GM21360 (cell line): ENCODE results near the gene SLC4A9.

ENCODE experiments used
- ATAC-seq: cut with Tn5 transposase; IDR thresholded peaks from one replicate; pipeline ENCODE4 v1.9.1; 2021; ENCODE audit warnings: mild to moderate bottlenecking, moderate library complexity; ENCODE audit not compliant: unreplicated experiment

SLC4A9 gene, protein sequence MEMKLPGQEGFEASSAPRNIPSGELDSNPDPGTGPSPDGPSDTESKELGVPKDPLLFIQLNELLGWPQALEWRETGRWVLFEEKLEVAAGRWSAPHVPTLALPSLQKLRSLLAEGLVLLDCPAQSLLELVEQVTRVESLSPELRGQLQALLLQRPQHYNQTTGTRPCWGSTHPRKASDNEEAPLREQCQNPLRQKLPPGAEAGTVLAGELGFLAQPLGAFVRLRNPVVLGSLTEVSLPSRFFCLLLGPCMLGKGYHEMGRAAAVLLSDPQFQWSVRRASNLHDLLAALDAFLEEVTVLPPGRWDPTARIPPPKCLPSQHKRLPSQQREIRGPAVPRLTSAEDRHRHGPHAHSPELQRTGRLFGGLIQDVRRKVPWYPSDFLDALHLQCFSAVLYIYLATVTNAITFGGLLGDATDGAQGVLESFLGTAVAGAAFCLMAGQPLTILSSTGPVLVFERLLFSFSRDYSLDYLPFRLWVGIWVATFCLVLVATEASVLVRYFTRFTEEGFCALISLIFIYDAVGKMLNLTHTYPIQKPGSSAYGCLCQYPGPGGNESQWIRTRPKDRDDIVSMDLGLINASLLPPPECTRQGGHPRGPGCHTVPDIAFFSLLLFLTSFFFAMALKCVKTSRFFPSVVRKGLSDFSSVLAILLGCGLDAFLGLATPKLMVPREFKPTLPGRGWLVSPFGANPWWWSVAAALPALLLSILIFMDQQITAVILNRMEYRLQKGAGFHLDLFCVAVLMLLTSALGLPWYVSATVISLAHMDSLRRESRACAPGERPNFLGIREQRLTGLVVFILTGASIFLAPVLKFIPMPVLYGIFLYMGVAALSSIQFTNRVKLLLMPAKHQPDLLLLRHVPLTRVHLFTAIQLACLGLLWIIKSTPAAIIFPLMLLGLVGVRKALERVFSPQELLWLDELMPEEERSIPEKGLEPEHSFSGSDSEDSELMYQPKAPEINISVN

DNA sequence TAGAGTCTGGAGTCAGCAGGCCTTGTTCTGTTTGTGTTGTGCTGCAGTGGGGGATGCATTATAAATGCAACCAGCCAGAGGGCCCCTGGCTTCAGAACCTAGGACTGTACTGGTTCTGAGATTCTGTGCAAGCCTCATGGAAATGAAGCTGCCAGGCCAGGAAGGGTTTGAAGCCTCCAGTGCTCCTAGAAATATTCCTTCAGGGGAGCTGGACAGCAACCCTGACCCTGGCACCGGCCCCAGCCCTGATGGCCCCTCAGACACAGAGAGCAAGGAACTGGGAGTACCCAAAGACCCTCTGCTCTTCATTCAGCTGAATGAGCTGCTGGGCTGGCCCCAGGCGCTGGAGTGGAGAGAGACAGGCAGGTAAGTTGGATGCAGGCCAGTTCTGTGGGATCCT, at the start of gene SLC4A9:
SLC4A9 (plus strand) TSS at position 94 of the 400 bp plus-strand sequence; CDS start at position 137, 43 bp downstream.
- ATAC-seq: no peak

DNA sequence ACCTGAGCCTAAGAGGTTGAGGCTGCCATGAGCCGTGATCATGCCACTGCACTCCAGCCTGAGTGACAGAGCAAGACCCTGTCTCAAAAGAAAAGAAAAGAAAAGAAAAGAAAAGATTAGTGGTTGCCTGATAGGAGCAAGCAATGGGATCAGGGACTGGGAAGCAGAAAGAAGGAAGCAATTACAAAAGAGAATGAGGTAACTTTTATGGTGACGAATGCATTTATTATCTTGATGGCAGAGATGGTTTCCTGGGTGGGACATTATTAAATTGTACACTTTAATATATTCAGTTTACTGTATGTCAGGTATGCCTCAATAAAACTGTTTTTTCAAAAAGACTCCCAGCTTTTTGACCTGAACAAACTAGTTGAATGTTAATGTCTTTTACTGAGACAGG, 49.6 kb upstream of the SLC4A9 start:
- no peak for ATAC-seq

- no peak for ATAC-seq
Measured at GRCh38 chr5:140311011-140311467, 49.0 kb upstream of the SLC4A9 start.

GRCh38 chr5:140312067-140312790, 47.8 kb upstream of the SLC4A9 start:
- ATAC-seq: no peak

DNA sequence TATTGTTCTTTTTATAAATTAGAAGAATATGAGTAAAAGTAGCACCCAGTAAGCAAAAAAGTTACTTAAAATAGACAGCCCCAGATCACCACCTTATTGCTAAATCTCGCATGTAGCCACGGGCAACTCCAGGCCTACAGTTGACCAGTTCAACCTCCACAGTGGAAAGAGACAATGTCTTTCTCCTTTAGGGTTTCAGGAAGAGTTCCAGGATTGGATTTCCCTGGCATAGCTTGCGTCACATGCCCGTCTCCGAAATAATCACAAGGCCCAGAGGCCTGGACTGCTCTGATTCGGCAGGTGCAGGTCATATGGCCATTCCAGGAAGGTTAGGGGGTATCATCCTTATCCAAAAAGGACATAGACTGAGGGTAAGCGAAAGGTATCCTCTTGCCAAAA, 47.2 kb upstream of the SLC4A9 start:
- ATAC-seq: no peak

DNA sequence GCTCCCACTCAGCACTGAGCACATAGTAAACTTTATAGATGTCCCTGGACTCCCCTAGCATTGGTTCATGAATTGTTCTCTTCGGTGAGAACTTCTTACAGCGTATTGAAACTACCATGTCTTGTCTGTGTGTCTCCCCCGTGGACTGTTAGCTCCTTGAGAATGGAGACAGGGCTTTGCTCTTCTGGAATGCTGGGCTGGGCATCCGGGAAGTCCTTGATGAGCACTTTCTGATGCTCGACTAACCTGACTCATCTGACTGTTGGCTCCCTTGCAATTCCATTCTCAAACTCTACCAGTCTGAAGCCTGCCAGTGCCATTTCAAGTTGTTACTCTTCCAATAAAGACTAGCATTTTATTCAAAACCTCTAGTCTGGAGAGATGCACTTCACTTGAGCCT, 42.1 kb upstream of the SLC4A9 start:
- no peak for ATAC-seq

GRCh38 chr5:140318792-140319191, 41.2 kb upstream of the SLC4A9 start:
- no peak for ATAC-seq

GRCh38 chr5:140319833-140320232, 40.2 kb upstream of the SLC4A9 start:
- ATAC-seq: no peak

- ATAC-seq: no peak
Measured at GRCh38 chr5:140321796-140322195, 38.2 kb upstream of the SLC4A9 start.

DNA sequence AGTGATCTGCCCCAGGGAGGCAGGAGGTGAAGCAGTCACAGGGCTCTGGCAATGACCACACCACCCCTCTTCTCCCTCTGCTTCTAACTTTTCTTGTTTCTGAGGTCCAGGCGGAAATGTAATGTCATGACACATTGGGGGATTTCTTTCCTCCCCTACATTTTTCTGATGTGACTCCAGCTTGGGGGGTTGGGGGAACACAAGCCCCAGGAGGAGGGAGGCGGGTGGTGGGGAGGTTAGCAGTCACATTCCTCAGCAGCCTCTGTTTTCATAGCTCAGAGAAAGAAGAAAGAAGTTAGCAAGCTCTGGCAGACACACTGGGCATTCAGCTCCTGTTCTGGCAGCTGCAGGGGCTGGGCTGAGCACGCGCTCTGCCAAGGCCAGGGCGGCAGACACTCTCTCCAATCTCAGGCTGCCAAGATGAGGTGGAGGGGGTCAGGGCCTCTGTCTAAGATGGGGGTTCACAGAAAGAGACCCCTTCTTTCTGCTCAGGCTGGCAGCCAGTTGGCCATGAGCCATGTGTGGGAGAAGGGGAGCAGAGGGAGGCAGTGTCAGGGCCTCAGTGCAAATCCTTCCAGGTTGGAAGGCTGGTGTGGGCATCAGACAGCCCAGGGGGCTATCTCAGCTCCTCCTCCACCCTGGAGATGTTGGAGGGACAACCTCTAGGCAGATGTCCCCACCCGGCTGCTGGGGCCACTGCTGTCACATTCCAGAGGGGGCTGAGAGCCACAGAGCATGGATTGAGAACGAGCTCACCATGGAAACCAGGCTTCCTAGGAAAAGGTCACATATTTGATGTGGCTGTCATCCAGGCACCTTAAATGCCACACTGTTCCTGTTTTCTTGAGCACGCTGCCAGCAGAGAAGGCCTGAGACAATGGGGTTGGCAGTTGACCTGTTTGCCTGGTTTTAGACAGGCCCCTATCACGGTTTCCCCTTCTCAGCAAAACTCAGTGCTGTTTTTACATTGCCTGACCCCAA, 37.0 kb upstream of the SLC4A9 start:
- ATAC-seq: no peak

DNA sequence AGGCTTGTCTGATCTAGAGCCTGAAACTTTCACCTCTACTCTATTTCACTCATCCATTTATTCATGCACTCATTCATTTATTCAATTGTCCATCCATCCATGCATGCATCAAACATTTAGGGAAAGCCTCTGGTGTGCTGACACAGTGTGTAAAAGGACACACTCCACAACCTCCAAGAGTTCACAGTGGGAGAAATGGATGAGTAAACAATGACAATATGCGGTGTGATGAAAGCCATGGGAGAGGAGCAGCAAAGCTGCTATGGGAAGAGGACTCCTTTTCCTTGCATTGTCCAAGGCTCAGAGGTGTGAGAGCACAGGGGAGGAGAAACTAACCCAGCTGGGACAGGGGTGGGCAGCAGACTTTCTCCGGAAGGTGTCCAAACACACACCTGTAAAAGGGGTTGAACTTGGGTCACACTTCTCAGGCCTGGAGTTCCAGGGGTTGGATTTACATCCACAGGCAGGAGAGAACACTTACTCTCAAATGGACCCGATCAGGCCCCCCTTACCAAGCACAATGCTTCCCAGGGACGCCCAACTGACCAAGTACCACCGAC, 35.9 kb upstream of the SLC4A9 start:
- ATAC-seq: no peak

DNA sequence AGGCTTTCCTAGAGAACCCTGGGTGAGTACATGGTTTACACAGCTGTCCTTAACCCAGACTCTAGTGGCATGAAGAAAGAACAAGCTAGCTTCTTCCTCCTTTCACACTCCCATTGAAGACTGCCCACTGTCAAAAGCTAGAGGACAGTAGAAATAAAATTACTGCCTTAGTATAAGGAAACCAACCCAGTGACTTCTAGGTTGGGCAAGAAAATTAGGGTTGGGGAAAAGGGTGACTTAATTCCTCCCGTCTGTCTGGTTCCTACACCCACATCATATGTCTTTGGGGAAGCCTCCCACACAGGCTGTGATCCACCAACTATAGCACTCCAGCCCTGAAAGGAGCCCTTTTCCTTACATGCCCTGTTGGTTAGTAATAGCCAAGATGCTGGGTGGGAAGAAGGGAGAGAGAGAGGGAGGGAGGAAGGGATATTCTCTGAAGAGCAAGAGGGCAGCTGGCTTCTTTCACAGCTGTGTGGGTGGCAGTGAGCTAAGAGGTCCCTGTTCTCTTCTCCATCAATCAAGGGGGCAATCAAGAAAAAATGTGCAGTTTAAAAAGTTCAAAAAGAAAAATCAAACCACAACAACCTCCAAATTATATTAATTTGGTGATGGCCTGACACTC, 35.3 kb upstream of the SLC4A9 start:
- no peak for ATAC-seq

DNA sequence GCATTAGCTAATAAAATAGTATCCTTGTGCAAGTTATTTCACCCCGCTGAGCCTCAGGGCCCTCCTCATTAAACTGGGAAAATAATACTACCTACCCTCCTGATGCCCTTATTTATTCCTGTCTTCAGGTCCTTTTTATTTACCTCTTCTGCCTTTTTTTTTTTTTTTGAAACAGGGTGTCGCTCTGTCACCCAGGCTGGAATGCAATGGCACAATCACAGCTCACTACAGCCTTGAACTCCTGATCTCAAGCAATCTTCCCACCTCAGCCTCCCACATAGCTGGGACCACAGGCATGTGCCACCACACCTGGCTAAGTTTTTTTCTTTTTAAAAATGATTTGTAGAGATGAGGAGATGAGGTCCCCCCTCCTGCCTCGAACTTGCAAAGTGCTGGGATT, 34.5 kb upstream of the SLC4A9 start:
- no peak for ATAC-seq

DNA sequence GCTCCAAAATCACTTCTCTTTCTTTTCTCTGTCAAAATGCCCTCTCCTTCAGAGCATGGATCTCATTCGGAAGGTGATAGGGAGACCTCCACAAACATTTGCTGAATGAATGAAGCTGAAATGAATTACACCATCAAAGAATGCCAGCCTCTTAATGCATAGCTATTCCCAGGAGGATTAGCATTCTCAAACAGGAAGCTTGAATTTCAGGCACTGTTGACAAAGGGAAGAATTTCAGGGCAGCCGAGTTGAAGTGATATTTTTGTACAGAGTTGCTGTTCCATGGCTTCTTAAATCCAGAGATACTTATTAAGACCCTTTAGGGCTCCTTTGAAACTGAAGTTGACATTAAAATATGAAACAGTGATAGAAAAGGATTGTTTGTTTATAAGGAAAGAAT, 32.4 kb upstream of the SLC4A9 start:
- ATAC-seq: no peak

- ATAC-seq: no peak
Measured at GRCh38 chr5:140328036-140328764, 31.8 kb upstream of the SLC4A9 start.

DNA sequence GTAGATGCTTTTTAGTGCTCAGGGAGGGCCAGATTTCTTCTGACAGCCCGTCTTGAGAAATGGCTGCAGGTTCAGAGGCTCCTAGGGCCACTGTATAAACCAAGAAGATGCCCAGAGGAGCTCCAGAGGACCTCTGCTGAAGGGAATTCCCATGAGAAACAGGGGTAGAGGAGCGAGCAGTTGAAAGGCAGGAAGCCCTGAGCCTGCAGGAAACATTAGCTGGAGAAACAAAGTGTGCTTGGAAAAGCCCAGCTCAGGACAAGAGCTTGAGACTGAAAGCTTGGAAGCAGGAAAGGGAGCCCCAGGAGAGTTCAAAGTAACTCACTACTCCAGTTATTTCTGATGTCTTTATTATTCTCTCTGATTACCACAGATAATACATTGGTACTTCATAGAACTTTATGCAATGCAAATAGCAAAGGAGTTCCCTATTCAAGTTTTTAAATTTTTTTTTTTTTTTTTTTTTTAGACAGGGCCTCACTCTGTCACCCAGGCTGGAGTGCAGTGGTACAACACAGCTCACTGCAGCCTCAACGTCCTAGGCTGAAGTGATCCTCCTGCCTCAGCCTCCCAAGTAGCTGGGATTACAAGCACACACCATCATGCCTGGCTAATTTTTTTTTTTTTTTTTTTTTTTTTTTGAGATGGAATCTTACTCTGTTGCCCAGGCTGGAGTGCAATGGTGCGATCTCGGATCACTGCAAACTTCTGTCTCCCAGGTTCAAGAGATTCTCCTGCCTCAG, 30.1 kb upstream of the SLC4A9 start:
- no peak for ATAC-seq

DNA sequence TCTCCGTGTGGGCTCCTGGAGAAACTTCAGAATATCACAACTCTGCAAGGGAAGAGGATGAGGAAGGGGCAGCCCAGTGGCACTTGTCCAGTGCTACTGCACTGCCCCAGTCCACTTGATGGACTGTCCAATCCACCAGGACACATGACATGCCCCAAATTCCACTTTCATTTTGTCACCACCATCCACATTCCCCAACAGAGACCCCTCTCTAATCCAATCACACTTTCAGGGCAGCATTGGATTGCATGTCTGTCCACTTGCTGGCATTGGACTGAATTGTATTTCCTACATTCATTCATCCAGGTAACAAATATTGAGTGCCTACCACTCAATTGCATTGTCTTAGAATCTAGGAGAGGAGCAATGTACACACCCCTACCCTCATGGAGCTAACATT, 28.4 kb upstream of the SLC4A9 start:
- ATAC-seq: no peak

- no peak for ATAC-seq
Measured at GRCh38 chr5:140336388-140336787, 23.6 kb upstream of the SLC4A9 start.
